Stimulated activated CD4-positive, alpha-beta T cell treated with anti-CD3 and anti-CD28 coated beads, Interleukin-4, amount 100 ng/mL, for 1 hour (primary cell): Measurements from ENCODE around the gene MIOS.

Experiments
- DNase-seq: peaks from one replicate; pipeline ENCODE4 v3.0.0-alpha.2; 2020

The MIOS gene

DNA sequence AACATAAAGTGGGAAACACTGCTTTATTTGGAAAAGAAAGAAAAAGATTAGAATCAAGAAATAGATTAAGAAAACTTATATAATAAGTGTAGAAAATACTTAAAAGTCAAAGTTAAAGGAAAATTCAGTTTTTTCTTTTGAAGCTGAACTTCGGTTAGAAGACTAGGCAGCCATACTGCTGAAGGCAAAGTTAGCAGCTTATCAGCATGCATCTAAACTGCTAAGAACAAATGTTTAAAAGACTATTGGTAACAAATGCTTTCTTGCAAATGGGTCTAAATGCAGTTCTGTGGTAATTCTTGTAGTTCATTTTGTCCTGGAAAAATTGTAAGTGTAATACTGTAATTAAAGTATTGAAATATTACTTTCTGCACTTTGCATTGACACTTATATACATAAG, 18.0 kb downstream of the MIOS start:
- DNase-seq = no peak

DNA sequence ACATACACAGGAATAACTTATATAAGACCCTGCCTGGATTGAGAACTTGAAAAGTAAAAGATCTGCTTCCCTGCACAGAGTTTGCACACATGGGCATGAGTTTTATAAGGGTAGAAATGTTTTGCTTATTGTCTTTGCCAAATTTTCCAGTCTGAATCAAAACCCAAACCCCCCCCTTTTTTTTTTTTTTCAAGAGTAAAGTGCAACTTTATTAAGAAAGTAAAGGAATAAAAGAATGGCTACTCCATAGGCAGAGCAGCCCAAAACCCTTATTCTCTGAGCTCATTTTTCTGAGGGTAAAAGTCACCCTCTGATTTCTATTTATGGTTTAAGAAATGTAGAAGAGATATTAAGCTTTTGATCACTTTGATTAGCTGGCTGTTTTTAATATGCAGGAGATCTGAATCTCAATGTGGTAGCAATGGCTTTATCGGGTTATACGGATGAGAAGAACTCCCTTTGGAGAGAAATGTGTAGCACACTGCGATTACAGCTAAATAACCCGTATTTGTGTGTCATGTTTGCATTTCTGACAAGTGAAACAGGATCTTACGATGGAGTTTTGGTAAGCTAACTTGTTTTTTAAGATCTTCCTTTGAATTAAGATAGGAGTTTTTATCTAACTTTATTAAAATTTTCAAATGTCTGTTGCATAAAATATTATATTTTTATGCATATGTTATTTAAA, 18.7 kb downstream of the MIOS start:
- DNase-seq = no peak

DNA sequence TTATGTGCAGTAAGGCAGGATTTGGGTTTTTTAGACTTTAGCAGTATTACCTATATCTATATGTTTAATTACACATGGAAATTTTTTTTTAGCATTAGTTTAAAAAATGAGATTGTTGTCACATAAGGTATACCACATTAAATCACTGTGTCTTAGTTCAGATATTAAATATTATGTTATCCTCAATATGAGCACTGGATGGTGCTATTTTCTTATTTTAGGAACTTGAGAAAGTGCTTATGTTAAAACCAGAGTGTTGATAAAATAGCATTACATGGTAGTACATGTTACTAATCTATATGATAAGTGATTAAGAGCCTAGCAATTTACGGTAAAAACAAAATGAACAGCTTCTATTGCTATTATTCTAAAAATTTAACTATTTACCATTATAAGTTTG, 28.8 kb downstream of the MIOS start:
- no peak for DNase-seq

DNA sequence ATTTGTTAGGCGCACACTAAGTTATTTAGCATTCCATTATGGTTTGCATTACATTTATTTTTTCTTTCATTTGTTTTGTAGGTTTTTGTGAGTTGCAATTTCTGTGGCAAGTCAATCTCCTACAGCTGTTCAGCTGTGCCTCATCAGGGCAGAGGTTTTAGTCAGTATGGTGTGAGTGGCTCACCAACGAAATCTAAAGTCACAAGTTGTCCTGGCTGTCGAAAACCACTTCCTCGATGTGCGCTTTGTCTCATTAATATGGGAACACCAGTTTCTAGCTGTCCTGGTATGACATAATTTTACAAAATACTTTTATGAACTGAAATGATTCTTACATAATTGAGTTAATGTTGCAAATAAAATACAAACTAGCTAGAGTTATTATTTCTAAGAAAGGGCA, 29.5 kb downstream of the MIOS start:
- no peak for DNase-seq

DNA sequence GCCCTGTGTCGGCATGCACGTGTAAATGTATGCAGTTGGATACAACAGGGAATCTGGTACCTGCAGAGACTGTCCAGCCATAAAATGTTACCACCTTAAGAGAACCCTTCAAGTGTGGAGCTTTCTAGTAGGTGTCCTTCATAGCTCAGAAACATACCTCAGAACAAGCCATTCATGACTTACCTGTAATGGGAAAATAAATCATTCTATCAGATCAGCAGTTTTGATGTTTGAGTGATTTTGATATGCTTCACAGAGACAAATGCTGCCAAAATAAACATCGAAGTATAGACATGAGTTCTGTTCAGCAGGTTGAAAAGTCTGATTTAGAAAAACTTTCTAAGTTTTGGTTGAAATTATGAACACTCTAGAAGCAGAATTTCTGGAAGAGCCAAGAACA, 40.3 kb downstream of the MIOS start:
- no peak for DNase-seq

DNA sequence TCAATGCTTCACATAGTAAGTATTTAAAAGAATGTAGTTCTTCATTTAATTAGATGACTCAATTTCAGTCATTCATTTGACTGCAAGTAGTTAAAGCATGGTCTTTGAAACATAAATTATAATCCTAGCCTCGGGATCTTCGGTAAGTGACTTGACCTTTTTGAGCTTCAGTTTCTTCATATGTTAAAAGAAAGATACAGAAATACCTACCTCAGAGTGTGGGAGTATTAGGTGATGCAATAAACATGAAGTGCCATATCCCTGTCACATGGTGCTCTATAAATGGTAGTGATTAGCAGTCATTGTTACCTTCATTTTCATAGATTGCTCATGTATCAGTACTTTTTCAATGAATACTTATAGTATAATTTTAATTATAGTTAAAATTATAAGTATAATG, 42.6 kb downstream of the MIOS start:
- DNase-seq = no peak

DNA sequence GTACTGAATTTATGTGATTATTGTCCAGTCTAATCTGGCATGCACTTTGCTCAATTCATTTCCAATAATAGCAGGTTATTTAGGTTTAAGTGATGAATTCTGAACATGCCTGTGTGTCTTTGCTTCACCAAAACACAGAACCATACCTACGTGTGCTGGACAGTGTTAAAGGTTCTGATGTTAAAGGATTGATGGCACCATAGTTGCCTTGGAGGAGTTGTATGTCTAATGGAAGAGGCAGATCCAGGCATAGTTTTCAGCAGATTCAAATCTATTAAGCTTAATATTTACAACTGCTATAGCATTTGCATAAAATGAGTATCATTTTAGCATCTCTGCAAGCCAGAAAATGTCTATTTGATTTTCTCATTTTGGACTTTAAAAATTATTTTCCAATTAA, 45.8 kb downstream of the MIOS start:
- DNase-seq = no peak

DNA sequence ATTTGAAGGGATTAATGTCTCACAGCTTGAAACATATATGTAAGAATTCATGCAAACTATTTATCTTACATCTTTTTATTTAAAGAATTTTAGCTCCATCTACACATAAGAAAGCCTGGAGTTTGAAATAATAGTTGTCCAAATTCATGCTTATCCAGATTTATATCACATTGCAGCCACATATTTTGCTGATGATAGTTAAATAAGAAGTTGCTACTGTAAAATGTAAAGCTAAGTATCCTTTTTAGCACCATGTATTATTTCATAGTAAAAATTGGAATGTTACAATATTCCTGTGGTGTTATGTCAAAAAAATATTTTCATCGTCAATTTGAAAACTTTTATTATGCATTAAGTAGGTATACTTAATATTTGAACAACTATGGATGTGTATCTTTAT, 46.5 kb downstream of the MIOS start:
- DNase-seq = no peak

DNA sequence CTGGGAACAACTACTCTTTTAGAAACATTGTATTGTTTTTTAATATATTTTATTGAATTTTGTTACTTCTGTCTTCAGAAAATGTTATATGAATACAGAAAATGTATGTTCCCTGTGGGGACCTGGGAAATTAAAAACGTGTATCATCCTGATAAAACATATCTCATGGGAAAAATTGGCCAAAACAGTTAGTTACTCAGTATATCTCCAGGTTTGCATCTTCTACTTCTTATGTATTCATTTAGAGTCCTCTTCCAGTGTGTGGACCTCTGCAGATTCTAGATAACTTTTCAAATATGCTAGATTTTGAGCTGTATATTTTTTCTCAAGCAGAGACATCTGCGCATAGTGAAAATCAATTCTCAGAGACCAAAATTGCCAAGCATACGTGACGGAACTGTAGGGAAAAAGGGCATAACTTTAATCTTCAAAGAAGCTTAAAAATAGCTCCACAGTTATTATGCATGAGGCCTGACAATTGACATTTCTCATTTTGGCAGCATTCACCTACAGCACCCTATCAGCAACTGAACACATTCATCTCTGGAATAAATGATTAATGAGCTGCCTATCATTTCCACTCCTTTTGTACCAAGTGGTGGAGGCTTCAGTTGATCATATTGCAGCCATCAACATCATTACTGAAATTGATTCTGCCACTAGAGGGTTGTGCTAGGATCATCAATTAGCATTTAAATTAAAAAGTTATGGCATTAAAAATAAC, 47.5 kb downstream of the MIOS start:
- no peak for DNase-seq

DNA sequence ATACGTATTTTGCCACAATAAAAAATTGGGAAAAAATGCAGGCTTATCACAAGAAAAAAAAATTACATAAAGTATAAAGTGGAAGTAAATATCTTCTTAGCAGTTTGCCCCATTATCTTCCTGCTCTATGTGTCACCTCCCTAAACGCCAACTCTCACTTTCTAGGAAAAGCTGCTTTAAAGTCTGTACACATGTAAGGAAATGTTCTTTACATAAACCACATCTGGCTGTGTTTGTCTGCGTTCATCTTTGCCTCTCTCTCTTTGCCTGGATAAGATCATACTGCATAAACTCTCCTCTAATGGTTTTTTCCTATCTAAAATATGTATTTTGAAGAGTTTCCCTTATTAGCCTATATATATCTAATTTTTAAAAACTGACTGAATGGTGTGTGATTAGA, 50.9 kb downstream of the MIOS start:
- no peak for DNase-seq

DNA sequence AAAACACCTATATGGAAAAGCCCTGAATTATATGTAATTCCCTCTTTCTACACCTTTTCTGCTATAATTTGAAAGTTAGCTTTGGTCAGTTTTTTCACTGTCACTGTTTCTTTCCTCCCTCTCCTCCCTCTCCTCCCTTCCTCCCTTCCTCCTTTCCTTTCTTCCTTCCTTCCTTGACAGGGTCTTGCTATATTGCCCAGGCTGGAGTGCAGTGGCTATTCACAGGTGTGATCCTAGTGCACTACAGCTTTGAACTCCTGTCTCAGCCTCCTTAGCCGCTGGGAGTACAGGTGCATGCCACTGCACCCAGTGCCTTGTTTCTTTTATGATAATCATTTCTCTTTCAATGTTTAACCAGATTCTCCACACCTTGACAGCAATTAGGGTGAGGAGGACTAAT, 51.7 kb downstream of the MIOS start:
- DNase-seq = no peak

DNA sequence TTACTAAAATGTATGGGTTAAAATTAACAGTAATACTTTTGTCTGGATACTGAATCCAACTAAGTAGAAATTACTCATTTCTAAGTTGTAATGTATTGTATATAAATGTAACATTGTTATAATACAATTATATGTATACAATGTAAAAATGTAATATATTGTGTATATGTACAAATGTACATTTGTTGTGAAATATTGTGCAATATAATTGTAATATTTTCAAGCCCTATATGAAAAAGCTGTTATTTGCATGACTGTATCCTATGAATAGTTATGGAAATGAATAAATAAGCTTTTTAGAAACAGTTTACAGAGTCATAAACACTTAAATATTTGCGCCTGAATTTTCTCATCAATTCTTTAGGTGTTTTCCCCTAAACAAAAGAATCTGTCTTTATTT, 53.6 kb downstream of the MIOS start:
- DNase-seq = no peak

DNA sequence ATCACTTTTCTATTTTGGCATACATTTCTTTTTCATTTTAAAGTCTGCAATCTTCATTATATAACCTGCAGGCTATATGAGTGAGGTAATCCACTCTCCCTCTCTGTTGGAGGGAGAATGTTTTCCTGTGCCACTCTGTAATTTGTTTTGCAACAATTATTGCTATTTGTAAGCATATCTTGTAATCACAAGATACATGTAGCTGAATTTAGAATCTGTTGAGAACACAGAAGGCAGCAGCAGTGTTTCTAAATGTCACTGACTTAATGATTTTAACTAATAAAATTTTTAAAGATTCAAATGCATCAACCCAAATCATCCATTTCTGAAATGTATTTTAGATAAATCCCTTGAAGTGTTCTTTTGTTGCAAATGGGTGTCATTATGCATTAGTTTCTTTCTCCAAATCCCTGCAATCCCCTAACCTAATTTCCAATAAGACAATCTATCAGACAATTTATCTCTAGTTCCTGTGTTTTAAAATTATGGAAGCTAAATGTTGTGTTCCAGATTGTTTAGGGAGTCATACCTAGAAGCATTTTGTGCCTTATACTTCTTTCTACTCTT, 54.0 kb downstream of the MIOS start:
- DNase-seq = no peak

DNA sequence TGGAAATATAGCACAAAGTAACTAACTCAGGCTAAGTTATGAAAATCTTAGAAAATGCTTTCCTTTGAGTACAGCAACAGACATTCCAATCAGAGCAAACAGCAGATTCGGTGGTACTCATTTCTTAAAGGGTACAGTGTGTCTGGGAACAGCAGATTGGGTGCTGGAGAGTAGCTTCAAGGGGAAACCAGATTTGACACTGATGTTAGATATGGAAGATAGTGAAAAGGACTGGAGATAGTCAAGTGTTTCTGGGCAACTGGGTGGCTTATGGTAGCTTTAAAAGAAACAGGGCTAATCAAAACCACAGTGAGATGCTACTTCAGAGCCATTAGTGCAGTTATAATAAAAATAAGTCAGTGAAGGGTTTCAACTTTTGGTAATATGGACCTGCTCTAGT, 61.8 kb downstream of the MIOS start:
- DNase-seq = no peak

DNA sequence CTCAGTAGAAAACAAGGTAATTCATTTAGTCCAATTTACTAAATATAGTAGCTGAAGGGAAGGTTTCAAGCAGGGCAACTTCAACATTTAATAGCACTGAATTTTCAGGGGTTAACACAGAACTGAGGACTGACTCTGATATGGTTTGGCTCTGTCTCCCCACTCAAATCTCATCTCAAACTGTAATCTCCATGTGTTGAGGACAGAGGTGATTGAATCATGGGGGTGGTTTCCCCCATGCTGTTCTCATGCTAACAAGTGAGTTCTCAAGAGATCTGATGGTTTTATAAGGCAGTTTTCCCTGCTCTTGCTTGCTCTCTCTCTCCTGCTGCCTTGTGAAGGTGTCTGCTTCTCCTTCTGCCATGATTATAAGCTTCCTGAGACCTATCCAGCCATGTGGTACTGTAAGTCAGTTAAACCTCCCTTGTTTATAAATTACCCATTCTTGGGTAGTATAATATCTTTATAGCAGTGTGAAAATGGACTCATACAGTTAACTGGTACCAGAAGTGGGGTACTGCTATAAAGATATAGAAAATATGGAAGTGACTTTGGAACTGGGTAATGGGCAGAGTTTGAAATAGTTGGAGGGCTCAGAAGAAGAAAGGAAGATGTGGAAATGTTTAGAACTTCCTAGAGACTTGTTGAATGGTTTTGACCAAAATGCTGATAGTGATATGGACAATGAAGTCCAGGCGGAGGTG, 64.1 kb downstream of the MIOS start:
- no peak for DNase-seq

DNA sequence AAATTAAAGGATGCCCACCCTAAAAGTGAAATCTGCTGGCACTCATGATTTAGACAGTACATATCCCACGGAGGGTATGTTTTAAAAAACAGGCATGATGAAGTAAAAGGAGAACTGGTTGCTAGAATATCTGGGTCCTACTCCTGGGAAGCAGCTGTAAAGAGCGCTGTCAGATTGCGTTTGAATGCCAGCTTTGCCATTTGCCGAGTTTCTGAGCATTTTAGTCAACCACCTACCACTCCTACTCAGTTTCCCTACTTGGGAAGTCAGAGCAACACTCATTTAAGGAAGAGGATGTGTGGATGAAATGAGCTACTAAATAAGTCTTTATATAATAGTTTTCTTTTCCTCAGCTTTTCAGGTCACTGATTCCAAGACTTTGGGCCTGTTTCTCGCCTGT, 72.7 kb downstream of the MIOS start:
- DNase-seq = no peak

DNA sequence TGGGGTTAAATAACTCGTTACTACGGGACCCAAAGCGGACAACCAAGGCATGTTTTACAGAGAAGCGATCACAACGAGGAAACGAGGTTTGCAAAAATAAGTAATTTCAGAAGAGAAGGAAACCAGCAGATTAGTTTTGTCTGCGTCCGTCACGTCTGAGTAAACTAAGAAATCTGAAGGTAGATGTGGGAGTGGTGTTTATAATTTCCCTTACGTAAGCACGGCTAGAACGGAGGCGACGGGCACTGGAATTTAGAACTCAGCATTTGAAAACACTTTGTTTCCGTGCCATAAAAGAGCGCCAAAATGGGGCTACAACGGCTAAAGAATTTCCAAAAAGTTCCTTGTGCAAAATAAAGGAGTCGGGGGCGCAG, 73.2 kb downstream of the MIOS start:
- no peak for DNase-seq

DNA sequence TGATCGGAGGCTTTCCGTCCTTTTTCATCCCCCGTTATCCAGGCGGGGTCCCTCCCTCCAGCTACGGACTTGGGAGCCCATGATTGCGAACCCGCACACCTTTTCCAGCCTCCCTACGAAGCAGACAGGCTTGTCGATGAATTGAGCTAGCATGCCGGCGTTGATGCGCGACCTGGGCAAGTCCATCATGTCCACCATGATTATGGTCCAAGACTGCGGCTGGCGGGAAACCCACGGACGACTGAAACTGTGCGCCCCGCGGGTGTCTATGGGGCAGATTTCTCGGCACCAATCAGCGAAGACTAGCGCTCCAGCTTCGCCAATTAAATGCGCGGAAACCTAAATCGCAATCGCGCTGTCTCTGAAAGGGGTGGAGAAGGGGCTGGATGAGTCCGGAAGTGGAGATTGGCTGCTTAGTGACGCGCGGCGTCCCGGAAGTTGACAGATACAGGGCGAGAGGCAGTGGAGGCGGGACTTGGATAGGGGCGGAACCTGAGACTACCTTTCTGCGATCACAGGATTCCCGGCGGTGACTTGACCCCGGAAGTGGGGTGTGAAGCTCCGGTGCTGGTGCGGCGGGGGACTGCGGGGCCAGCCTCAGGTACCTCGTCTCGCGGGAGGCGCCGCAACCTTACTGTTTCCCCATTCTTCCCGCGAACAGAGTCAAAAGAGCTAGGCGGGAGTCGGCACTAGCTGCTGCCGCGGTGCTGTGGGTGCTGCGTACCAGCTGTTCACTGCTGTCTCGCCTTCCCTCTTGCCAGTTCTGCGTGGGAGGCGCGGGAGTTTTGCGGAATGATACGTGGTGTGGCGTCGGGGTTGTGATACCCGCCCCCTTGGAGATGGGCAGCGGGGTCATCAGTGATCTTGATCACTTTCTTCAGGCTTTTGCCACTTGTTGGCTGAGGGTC, 73.8 kb downstream of the MIOS start, which contains the start of gene UMAD1:
TSS of gene UMAD1 (plus strand) at position 532 of the 908 bp plus-strand sequence. CDS start 32,620 bp downstream, outside the sequence.
- DNase-seq = peak; percentile 96

DNA sequence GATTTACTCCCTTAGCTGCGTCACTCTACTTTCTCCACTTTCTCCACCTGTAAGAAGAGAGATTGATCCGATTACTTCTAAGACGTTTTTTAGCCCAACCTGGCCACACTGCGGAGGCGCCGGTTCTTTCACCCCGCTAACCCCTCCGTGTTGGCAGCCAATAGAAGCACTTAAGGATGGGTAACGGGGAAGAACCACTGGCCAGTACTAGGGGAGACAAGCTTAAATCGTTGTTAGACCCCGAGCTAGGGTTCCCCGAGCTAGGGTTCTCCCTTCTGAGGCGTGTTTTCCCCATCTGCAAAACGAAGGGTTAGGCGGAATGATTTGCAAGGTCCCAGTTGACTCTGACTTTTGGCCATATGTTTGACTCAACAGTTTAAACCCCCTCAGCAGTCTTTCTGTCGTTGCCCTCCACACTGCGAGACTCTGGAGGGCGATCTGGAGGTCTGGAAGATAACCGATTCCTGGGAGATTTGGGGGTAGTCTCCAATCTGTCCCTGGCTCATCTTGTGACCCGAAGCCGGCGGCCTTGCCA, 74.5 kb downstream of the MIOS start:
- no peak for DNase-seq

DNA sequence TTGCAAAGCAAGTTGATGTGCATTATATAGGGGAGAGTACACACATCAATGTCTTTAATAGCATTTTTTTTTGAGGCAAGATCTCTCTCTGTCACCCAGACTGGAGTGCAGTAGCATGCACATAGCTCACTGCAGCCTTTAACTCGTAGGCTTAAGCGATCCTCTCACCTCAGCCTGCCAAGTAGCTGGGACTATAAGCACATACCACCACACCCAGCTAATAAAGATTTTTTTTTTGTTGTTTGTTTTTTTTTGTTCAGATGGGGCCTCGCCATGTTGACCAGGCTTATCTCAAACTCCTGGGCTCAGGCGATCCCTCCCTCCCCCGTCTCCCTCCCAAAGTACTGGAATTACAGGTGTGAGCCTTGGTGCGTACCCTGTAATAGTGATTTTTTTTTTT, 75.4 kb downstream of the MIOS start:
- no peak for DNase-seq

DNA sequence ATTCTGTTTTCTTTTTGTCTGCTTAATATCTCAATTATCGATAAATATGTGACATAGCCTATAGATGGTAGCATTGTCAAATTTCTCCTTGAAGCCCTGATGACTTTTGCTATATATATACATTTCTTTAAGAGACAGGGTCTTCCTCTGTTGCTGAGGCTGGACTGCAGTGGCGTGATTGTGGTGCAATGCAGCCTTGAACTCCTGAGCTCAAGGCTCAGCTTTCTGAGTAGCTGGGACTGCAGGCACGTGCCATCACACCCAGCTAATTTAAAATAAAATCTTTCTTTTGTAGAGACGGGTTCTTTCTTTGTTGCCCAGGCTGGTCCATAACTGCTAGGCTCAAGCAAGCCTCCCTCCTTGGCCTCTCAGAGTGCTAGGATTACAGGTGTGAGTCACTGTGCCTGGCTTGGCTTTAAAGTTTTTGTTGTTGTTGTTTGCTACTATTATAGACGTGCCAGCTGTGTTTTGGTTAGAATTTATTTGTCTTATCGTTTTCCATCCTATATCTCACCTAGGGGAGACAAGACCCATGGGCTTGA, 80.9 kb downstream of the MIOS start:
- DNase-seq = no peak

DNA sequence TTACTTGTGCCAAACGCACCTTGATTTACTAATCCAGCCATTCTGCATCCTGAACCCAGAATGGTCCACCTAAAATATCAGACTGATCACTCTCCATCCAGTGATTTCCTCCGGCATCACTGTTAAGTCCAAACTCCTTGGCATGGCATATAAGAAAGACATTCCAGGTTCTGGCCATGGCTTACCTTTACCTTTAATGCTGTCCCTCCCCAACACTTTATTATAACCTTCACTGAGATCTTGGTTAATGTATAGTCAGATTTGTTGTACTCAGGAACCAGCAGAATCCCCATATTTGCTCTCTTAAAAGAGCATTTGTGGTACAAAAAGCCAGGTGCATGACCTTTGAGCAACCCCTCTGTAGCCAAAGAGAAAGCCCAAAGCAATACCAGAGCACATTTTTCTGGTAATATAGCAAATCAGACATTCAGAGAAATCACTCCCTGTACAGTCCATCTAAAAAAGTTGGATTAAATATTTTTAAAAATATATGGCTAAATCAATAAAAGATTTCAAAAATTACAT, 84.1 kb downstream of the MIOS start:
- DNase-seq = no peak
